ENCODE measurements around the gene FMO3. TPM values are rescaled to one million over a fixed set of nuclear protein-coding genes. Genes with fewer than 3 reads are reported as not detected.

FMO3 gene
- total RNA-seq, 2 donors from 2014 or later, result 0.19 to 0.42 TPM

DNA sequence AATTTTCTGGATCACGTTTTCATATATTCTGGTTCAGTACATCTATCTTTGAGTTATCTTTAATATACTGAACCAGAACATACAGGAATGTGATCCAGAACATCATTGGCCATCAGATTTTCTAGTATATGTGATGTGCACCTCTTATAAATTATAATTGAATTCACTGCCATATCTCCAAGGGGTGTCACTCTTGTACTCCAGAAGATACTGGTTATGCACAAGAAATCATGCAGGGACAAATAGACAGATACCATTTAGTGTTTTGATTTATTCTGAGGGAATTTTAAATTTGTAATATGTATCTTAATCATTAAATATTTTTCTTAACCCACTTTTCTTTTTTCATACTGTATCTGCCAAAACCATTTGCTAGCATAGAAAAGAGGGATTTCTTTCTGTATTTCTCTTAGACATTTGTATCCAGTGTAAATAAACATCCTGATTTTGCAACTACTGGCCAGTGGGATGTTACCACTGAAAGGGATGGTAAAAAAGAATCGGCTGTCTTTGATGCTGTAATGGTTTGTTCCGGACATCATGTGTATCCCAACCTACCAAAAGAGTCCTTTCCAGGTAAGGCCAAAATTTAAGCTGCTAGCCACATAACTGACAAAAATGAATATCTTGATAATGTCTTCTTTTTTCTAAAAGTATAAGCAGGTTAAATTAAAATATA lies 16.7 kb downstream of the FMO3 start:
- Histone ChIP-seq H3K27me3 (no peaks in the 10 kb centered on the region), H3K36me3 (no peaks in the 10 kb centered on the region), H3K4me3 (no peak overlapping the region), H3K9ac (ENCODE audit: low read depth in 2 of 2, low read length in 2 of 2) (no peak overlapping the region), H3K27ac (no peak overlapping the region), H3K4me1 (no peaks in the 10 kb centered on the region), H3K9me3 (no peaks in the 10 kb centered on the region)
- DNase-seq, result no peak
- TF ChIP-seq, protein P1, sequence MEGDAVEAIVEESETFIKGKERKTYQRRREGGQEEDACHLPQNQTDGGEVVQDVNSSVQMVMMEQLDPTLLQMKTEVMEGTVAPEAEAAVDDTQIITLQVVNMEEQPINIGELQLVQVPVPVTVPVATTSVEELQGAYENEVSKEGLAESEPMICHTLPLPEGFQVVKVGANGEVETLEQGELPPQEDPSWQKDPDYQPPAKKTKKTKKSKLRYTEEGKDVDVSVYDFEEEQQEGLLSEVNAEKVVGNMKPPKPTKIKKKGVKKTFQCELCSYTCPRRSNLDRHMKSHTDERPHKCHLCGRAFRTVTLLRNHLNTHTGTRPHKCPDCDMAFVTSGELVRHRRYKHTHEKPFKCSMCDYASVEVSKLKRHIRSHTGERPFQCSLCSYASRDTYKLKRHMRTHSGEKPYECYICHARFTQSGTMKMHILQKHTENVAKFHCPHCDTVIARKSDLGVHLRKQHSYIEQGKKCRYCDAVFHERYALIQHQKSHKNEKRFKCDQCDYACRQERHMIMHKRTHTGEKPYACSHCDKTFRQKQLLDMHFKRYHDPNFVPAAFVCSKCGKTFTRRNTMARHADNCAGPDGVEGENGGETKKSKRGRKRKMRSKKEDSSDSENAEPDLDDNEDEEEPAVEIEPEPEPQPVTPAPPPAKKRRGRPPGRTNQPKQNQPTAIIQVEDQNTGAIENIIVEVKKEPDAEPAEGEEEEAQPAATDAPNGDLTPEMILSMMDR (IDR thresholded peaks at IDR 0.05), result no peak
- intact Hi-C loops (cut with DNase I), result no loop called here

DNA sequence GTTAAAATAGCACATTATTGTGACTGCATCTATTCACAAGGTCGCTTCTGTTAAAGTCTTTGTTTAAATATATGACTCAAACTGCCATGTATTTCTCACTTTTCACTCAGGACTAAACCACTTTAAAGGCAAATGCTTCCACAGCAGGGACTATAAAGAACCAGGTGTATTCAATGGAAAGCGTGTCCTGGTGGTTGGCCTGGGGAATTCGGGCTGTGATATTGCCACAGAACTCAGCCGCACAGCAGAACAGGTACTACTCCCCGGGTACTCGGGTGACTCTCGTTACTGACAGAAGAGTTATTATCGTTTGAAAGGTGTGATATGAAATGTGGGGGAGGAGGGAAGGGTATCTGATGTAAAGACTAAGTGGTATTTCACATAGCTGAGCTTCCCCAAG lies 17.3 kb downstream of the FMO3 start:
- H3K4me3 ChIP-seq, result no peak overlapping the region

DNA sequence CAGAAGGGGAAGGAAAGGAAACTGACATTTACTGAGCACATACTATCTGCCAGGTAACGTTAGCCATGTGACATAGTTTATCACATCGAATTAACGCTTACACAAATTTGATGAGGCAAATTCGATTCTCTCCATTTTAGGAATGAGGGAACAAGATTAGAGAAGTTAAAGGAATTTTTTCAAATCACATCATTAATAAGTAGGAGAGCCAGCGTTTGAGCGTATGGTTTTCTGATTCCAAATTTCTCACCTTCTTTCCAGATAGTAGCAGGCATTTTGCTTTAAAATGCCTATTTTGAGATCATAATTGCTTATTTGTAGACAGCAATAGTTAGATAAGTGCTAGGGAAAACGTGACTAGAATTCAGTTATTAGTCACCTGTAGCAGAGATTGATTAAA lies 19.3 kb downstream of the FMO3 start:
- TF ChIP-seq, protein P1 (IDR thresholded peaks at IDR 0.05), result no peak
- DNase-seq, result no peak
- H3K4me1 ChIP-seq, result no peaks in the 10 kb centered on the region
- H3K27me3 ChIP-seq, result no peaks in the 10 kb centered on the region
- no peak overlapping the region for H3K9ac ChIP-seq (ENCODE audit: low read depth in 2 of 2, low read length in 2 of 2)
- H3K9me3 ChIP-seq, result no peaks in the 10 kb centered on the region
- no peak overlapping the region for H3K4me3 ChIP-seq
- intact Hi-C loops (cut with DNase I), result no loop called here
- H3K27ac ChIP-seq, result no peak overlapping the region
- no peaks in the 10 kb centered on the region for H3K36me3 ChIP-seq

More for the DNA sequence above, 17.3 kb downstream of the FMO3 start:
- H3K4me1 ChIP-seq, result no peaks in the 10 kb centered on the region
- H3K36me3 ChIP-seq, result no peaks in the 10 kb centered on the region
- no peaks in the 10 kb centered on the region for H3K27me3 ChIP-seq
- H3K9ac ChIP-seq (ENCODE audit: low read depth in 2 of 2, low read length in 2 of 2), result no peak overlapping the region
- TF ChIP-seq, protein P1 (IDR thresholded peaks at IDR 0.05), result no peak
- no peaks in the 10 kb centered on the region for H3K9me3 ChIP-seq
- no peak for DNase-seq
- H3K27ac ChIP-seq, result no peak overlapping the region
- intact Hi-C loops (cut with DNase I), result no loop called here

DNA sequence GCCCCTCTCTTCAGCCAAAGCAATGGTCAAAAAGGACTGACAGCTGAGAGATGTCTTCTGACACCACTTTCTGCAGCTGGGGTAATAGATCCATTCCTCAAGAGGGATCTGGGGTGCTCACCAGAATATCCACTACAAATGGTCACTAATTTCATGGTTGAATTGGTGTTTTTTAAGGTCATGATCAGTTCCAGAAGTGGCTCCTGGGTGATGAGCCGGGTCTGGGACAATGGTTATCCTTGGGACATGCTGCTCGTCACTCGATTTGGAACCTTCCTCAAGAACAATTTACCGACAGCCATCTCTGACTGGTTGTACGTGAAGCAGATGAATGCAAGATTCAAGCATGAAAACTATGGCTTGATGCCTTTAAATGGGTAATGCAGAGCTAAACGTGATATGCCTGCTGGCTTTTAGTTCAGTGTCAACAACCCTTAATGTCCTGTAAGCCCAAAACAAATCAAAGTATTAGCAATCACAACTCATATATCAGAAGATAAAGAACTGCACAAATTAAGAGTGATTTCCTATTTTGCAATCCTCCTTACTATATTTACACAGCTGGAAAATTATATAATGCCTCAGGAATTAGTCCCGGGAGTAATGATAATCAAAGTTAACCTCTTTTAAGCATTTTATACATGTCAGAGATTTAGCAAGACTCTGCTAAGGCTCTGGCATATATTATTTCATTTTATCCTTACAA lies 20.1 kb downstream of the FMO3 start:
- intact Hi-C loops (cut with DNase I), result no loop called here

DNA sequence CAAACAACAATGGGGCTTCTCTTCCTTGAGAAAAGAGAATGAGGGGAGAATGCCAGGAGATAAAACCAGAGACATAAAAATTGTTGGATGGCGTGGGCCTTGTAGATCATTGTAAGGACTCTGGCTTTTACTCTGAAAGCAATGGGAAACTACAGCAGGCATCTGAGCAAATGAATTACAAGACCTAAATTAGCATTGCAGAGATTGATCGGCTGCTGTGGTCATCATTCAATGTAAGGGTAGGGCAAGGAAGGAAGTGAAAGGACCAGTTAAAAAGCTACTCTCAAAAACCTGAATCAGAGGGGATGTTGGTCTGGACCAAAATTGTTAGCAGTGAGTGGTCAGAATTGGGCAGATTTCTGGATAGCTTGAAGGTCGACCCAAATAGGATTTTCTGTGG lies 21.4 kb downstream of the FMO3 start:
- H3K27me3 ChIP-seq, result no peaks in the 10 kb centered on the region
- no peaks in the 10 kb centered on the region for H3K36me3 ChIP-seq
- H3K4me1 ChIP-seq, result no peaks in the 10 kb centered on the region
- TF ChIP-seq, protein P1 (IDR thresholded peaks at IDR 0.05), result no peak
- H3K9me3 ChIP-seq, result no peaks in the 10 kb centered on the region
- no peak overlapping the region for H3K9ac ChIP-seq (ENCODE audit: low read depth in 2 of 2, low read length in 2 of 2)
- intact Hi-C loops (cut with DNase I), result no loop called here
- no peak overlapping the region for H3K4me3 ChIP-seq
- no peak overlapping the region for H3K27ac ChIP-seq
- DNase-seq, result no peak

More for the DNA sequence above, 20.1 kb downstream of the FMO3 start:
- H3K36me3 ChIP-seq, result no peaks in the 10 kb centered on the region
- TF ChIP-seq, protein P1 (IDR thresholded peaks at IDR 0.05), result no peak
- H3K4me3 ChIP-seq, result no peak overlapping the region
- no peak for DNase-seq
- H3K27ac ChIP-seq, result no peak overlapping the region
- H3K4me1 ChIP-seq, result no peaks in the 10 kb centered on the region
- H3K27me3 ChIP-seq, result no peaks in the 10 kb centered on the region
- H3K9me3 ChIP-seq, result no peaks in the 10 kb centered on the region
- no peak overlapping the region for H3K9ac ChIP-seq (ENCODE audit: low read depth in 2 of 2, low read length in 2 of 2)
